Gastrocnemius medialis (tissue), 4 donors: ENCODE results near the gene IQUB. TPM values are rescaled to one million over a fixed set of nuclear protein-coding genes. Genes with fewer than 3 reads are reported as not detected.

Experiments used
- ATAC-seq, 2 donors: fragments of 150-250 bp; one replicate each; pipeline ENCODE4 v1.9.1; 2016
- DNase-seq, 2 donors: peaks; one replicate each; pipeline ENCODE4 v3.0.0-alpha.2; 2019
- H3K27ac ChIP-seq, 4 donors: fragments of 200-600 bp; sonication (generic); 1 replicate in 1 of 4; 2 replicates in 3 of 4; pipeline ENCODE4 v1.5.1; 2016 to 2018; ENCODE audit warnings: mild to moderate bottlenecking in 2 of 4, moderate library complexity in 1 of 4
- H3K27me3 ChIP-seq, 3 donors: fragments of 200-600 bp; sonication (generic) in 2 of 3; 1 replicate in 1 of 3; 2 replicates in 2 of 3; pipeline versions ENCODE4 v1.5.1 to v1.6.0; 2016 to 2019; ENCODE audit warnings: mild to moderate bottlenecking in 1 of 3, moderate library complexity in 1 of 3
- H3K36me3 ChIP-seq, 2 donors: fragments of 200-600 bp; sonication (generic) in 1 of 2; one replicate each; pipeline ENCODE4 v1.5.1; 2017 to 2018
- H3K4me1 ChIP-seq, 2 donors: fragments of 200-600 bp; sonication (generic) in 1 of 2; one replicate each; pipeline ENCODE4 v1.5.1; 2016 to 2017; ENCODE audit warnings: mild to moderate bottlenecking in 2 of 2
- H3K4me3 ChIP-seq, 4 donors: fragments of 200-600 bp; sonication (generic) in 3 of 4; 1 replicate in 1 of 4; 2 replicates in 3 of 4; pipeline ENCODE4 v1.5.1; 2016 to 2019; ENCODE audit warnings: mild to moderate bottlenecking in 2 of 4
- H3K9me3 ChIP-seq, 3 donors: fragments of 200-600 bp; sonication (generic) in 2 of 3; 1 replicate in 1 of 3; 2 replicates in 2 of 3; pipeline ENCODE4 v1.5.1; 2016 to 2019
- CTCF ChIP-seq, 5 experiments: fragments of 450-650 bp in 3 of 5; fragments of 200-600 bp in 2 of 5; sonication (generic) in 2 of 5; IDR thresholded peaks in 4 of 5; conservative IDR thresholded peaks in 1 of 5; 1 replicate in 4 of 5; 2 replicates in 1 of 5; pipeline ENCODE4 v1.5.1; 2016 to 2019; ENCODE audit warnings: antibody characterized with exemption in 5 of 5, mild to moderate bottlenecking in 3 of 5, moderate library complexity in 3 of 5
- POLR2A ChIP-seq, 2 donors: fragments of 450-650 bp; IDR thresholded peaks; one replicate each; pipeline ENCODE4 v1.6.1; 2017; ENCODE audit warnings: antibody characterized with exemption in 2 of 2, mild to moderate bottlenecking in 2 of 2, moderate library complexity in 2 of 2
- in situ Hi-C, 4 donors: fragments of 200-750 bp; cut with MboI; loops; one replicate each; pipeline versions ENCODE4 v1.15.0 to v1.8.0; 2017; ENCODE audit warnings: low sequenced_read_pairs in 4 of 4
- intact Hi-C: fragments of 100-400 bp; cut with DNase I; formaldehyde crosslinking; loops from one replicate; pipeline ENCODE4 v1.15.1; 2023; ENCODE audit warnings: low total_unique reads
- total RNA-seq, 4 donors: library from RNA; depleted of rRNA; stranded (reverse); fragments of >200 nt; gene quantifications; one replicate each; pipeline versions ENCODE4 v1.1.0 to v1.2.3, GENCODE V29; 2016

The IQUB gene
- total RNA-seq, 4 donors from 2014 or later = 0.15 to 0.42 (median 0.26) TPM; not detected in 1

DNA sequence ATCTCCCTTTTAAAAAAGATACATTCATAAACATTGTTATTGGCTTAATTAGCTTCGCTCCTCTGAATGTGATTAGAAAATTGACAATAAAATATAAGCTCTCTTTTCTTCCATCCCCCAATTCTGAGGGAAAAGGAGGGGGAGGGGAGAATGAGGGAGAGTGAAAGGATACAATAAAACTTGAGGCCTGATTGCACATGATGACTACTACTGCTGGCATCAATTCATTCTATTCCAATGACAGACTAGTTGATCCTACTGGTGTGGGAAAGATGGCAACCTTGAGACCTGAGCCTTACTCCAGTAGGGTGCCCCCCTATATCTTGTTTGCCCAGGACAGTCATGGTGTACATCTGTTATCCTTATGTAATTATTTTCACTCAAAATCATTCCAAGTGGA is 4.5 kb upstream of the IQUB start:
- H3K27ac ChIP-seq = peak overlapping the region in 2 of 4 donors; percentile 6 to 61
- in situ Hi-C loops = loop anchor here in 2 of 4 donors (5.0 to 10.0 kb wide), 2 partner anchors 47 to 206 kb away; partner anchors contain the start of gene WASL (in 1 of the 2)

DNA sequence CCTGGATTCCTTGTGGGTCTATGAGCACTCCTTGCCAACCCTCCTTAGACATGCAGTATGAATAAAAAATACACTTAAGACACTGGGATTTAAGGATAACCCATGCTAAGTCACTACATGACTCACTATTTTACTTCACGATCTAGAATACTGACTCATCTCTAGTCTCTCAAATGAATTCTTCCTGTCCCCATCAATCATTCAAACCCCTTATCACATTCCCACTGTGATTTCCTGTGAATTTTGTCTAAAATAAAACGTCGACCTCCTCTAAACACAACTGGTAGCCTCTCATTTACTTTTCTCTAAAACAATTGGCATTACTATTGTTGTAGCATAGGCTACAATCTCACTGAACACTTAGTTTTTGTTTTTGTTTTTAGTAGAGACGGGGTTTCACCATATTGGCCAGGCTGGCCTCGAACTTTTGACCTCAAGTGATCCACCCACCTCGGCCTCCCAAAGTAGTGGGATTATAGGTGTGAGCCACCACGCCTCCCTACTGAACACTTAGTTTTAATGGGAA is 3.9 kb upstream of the IQUB start:
- Histone ChIP-seq H3K27ac (peak overlapping the region in 3 of 4 donors; percentile 6 to 61 (median 21)), H3K4me1 (peaks cover 9 to 17% of the 10 kb centered on the region in 2 donors), H3K4me3 (no peak overlapping the region), H3K36me3 (no peaks in the 10 kb centered on the region), H3K27me3 (no peaks in the 10 kb centered on the region), H3K9me3 (no peaks in the 10 kb centered on the region)
- in situ Hi-C loops (loop anchor here in 2 of 4 donors (5.0 to 10.0 kb wide), 2 partner anchors 46 to 207 kb away; partner anchors contain the start of gene WASL (in 1 of the 2)), intact Hi-C loops (no loop called here)
- ATAC-seq = no peak
- no peak for DNase-seq
- TF ChIP-seq CTCF (IDR thresholded peaks at IDR 0.05 in 4 of 5, conservative IDR thresholded peaks at IDR 0.05 in 1 of 5) (no peak), POLR2A (IDR thresholded peaks at IDR 0.05) (no peak)

More for the DNA sequence above, 4.5 kb upstream of the IQUB start:
- Histone ChIP-seq H3K36me3 (no peaks in the 10 kb centered on the region), H3K9me3 (no peaks in the 10 kb centered on the region), H3K4me1 (peaks cover 4 to 18% of the 10 kb centered on the region in 2 donors), H3K4me3 (no peak overlapping the region), H3K27me3 (no peaks in the 10 kb centered on the region)
- ATAC-seq = no peak
- TF ChIP-seq POLR2A (IDR thresholded peaks at IDR 0.05) = no peak
- no peak for TF ChIP-seq CTCF (IDR thresholded peaks at IDR 0.05 in 4 of 5, conservative IDR thresholded peaks at IDR 0.05 in 1 of 5)
- no peak for DNase-seq
- intact Hi-C loops = no loop called here

DNA sequence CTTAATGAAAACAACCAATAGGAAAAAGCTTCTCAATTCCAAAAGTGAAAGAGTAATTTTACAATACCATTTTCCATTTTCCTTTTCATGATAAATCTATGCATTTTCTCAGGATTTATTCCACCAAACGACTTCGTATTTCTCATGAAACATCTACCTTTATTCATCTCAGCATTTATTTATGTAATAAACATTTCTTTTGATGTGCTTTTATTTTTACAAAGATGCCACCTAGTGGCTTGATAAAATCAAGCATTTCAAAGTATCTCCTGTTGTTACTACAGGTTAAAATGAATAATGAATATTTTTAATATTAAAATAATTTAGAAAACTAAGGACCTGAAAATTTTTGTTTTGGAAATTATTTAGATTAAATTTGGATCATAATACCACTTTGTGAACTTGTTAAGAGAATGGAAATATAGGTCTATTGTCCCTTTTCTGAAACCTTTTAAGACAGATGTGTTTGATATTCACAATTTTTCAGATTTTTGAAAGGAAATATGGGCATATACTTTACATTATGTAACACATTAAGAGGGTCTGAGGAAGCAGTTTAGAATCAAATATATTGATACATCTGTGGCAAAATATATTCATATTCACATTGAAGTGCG is 2.7 kb upstream of the IQUB start:
- H3K36me3 ChIP-seq = no peaks in the 10 kb centered on the region
- no peak for ATAC-seq

GRCh38 chr7:123535517-123535916 is 1.1 kb upstream of the IQUB start:
- intact Hi-C loops (loop anchor here (1.0 to 2.0 kb wide), 3 partner anchors 22 to 213 kb away; partner anchors contain the start of genes NDUFA5 and WASL), in situ Hi-C loops (loop anchor here in 2 of 4 donors (5.0 to 10.0 kb wide), 2 partner anchors 43 to 209 kb away; partner anchors contain the start of gene WASL (in 1 of the 2))
- peaks cover 0 to 5% (median 0%) of the 10 kb centered on the region in 3 donors for H3K27me3 ChIP-seq
- H3K4me1 ChIP-seq = peaks cover 9 to 17% of the 10 kb centered on the region in 2 donors
- DNase-seq = peak in 1 of 2 donors; percentile 21
- no peaks in the 10 kb centered on the region for H3K36me3 ChIP-seq
- H3K27ac ChIP-seq = peak overlapping the region; percentile 89 to 93 (median 92)
- no peaks in the 10 kb centered on the region for H3K9me3 ChIP-seq
- no peak for TF ChIP-seq POLR2A (IDR thresholded peaks at IDR 0.05)
- no peak for TF ChIP-seq CTCF (IDR thresholded peaks at IDR 0.05 in 4 of 5, conservative IDR thresholded peaks at IDR 0.05 in 1 of 5)
- peak overlapping the region; percentile 30 to 76 (median 72) for H3K4me3 ChIP-seq
- ATAC-seq = no peak

More for the DNA sequence above, 2.7 kb upstream of the IQUB start:
- peaks cover 0 to 2% (median 0%) of the 10 kb centered on the region in 3 donors for H3K27me3 ChIP-seq
- no peak for DNase-seq
- H3K27ac ChIP-seq = peak overlapping the region in 1 of 4 donors; percentile 61
- intact Hi-C loops = no loop called here
- no peak overlapping the region for H3K4me3 ChIP-seq
- TF ChIP-seq POLR2A (IDR thresholded peaks at IDR 0.05) (no peak), CTCF (IDR thresholded peaks at IDR 0.05 in 4 of 5, conservative IDR thresholded peaks at IDR 0.05 in 1 of 5) (peak in 4 of 5 experiments; percentile 10 to 62 (median 40))
- in situ Hi-C loops = loop anchor here in 2 of 4 donors (5.0 to 10.0 kb wide), 2 partner anchors 45 to 208 kb away; partner anchors contain the start of gene WASL (in 1 of the 2)
- no peaks in the 10 kb centered on the region for H3K9me3 ChIP-seq
- peaks cover 9 to 17% of the 10 kb centered on the region in 2 donors for H3K4me1 ChIP-seq
